Measurements from ENCODE around the gene IL17RC.

DNA sequence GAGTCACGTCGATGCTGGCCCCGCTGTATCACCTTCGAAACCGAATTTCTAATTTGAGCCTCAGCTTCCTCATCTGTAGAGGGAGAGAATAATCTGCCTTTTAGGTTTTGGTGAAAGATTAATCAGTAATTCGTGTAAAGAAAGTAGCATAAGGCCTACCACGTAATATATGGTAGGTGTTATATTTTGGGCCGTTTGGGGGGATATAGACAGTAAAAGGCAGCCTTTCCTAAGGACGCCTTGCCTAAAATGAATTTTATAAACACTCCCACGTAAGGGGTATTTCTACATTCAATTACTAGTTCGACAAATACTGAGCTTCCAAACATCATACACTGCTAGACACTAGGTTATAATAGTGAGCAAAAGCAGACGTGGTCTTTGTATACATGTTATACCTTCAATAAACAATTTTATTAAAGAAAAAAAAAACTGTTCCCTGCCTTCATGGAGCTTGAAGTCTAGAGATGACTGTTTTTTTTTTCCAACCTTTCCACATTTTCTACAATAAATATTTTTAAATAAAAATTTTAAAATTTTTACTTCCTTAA, 25.8 kb upstream of the IL17RC start:
- TF ChIP-seq, protein P1, sequence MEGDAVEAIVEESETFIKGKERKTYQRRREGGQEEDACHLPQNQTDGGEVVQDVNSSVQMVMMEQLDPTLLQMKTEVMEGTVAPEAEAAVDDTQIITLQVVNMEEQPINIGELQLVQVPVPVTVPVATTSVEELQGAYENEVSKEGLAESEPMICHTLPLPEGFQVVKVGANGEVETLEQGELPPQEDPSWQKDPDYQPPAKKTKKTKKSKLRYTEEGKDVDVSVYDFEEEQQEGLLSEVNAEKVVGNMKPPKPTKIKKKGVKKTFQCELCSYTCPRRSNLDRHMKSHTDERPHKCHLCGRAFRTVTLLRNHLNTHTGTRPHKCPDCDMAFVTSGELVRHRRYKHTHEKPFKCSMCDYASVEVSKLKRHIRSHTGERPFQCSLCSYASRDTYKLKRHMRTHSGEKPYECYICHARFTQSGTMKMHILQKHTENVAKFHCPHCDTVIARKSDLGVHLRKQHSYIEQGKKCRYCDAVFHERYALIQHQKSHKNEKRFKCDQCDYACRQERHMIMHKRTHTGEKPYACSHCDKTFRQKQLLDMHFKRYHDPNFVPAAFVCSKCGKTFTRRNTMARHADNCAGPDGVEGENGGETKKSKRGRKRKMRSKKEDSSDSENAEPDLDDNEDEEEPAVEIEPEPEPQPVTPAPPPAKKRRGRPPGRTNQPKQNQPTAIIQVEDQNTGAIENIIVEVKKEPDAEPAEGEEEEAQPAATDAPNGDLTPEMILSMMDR (IDR thresholded peaks at IDR 0.05; ENCODE audit: insufficient read depth, low read length): no peak
- TF ChIP-seq POLR2AphosphoS5 (IDR thresholded peaks at IDR 0.05; ENCODE audit: low read depth) (no peak), SPI1 (IDR thresholded peaks at IDR 0.05; ENCODE audit: borderline replicate concordance, low read depth) (no peak)

All from HL-60 (cell line).